Progenitor cell of endocrine pancreas (in vitro differentiated cells): ENCODE data around the gene NR2F1-AS1. TPM values are rescaled to one million over a fixed set of nuclear protein-coding genes. Genes with fewer than 3 reads are reported as not detected.

ENCODE experiments used
- DNase-seq: peaks from one replicate; pipeline ENCODE4 v3.0.0; 2021; ENCODE audit warnings: low spot score; ENCODE audit not compliant: unreplicated experiment
- H3K27ac Mint-ChIP-seq: 2 replicates; pipeline ENCODE4 v1.8.0; 2021; ENCODE audit warnings: mild to moderate bottlenecking, moderate library complexity, mixed read lengths
- H3K27me3 Mint-ChIP-seq: 2 replicates; pipeline ENCODE4 v1.8.0; 2021; ENCODE audit warnings: mixed read lengths
- H3K36me3 Mint-ChIP-seq: 2 replicates; pipeline ENCODE4 v1.8.0; 2022; ENCODE audit warnings: mixed read lengths; ENCODE audit not compliant: insufficient read depth
- H3K4me1 Mint-ChIP-seq: 2 replicates; pipeline ENCODE4 v1.8.0; 2021; ENCODE audit warnings: low read depth, mixed read lengths
- H3K4me3 Mint-ChIP-seq: 2 replicates; pipeline ENCODE4 v1.8.0; 2021; ENCODE audit warnings: low read depth, mild to moderate bottlenecking, moderate library complexity, mixed read lengths
- H3K9me3 Mint-ChIP-seq: 2 replicates; pipeline ENCODE4 v1.8.0; 2021; ENCODE audit warnings: low read depth, mixed read lengths
- CTCF ChIP-seq: fragments of 200-600 bp; sonication (generic); IDR thresholded peaks from one replicate; pipeline ENCODE4 v1.5.0; 2021; ENCODE audit warnings: antibody characterized with exemption, mild to moderate bottlenecking; ENCODE audit not compliant: unreplicated experiment
- total RNA-seq: library from RNA; stranded (reverse); gene quantifications from 2 replicates; pipeline ENCODE4 v1.2.1, GENCODE V29; 2021

Gene NR2F1-AS1
- total RNA-seq, 1 donor from 2014 or later: 6.3 TPM

- H3K4me3 Mint-ChIP-seq: peak overlapping the region; percentile 50
Observed at GRCh38 chr5:93577854-93578812, 2.9 kb downstream of the NR2F1-AS1 start.

GRCh38 chr5:93576994-93577853 is 3.8 kb downstream of the NR2F1-AS1 start:
- TF ChIP-seq CTCF: no peak
- Mint-ChIP-seq H3K27ac (no peak overlapping the region), H3K9me3 (no peaks in the 10 kb centered on the region), H3K36me3 (no peaks in the 10 kb centered on the region), H3K4me1 (peaks cover 23% of the 10 kb centered on the region), H3K27me3 (peaks cover 74% of the 10 kb centered on the region), H3K4me3 (no peak overlapping the region)
- DNase-seq: no peak

More at GRCh38 chr5:93577854-93578812, 2.9 kb downstream of the NR2F1-AS1 start:
- H3K4me1 Mint-ChIP-seq: peaks cover 15% of the 10 kb centered on the region
- H3K27ac Mint-ChIP-seq: no peak overlapping the region
- no peak for TF ChIP-seq CTCF
- H3K9me3 Mint-ChIP-seq: no peaks in the 10 kb centered on the region
- peaks cover 65% of the 10 kb centered on the region for H3K27me3 Mint-ChIP-seq
- H3K36me3 Mint-ChIP-seq: no peaks in the 10 kb centered on the region
- no peak for DNase-seq

GRCh38 chr5:93575461-93576414 is 5.3 kb downstream of the NR2F1-AS1 start:
- H3K4me1 Mint-ChIP-seq: peaks cover 29% of the 10 kb centered on the region
- H3K27me3 Mint-ChIP-seq: peaks cover 86% of the 10 kb centered on the region
- TF ChIP-seq CTCF: no peak
- no peaks in the 10 kb centered on the region for H3K9me3 Mint-ChIP-seq
- no peak overlapping the region for H3K27ac Mint-ChIP-seq
- no peaks in the 10 kb centered on the region for H3K36me3 Mint-ChIP-seq
- H3K4me3 Mint-ChIP-seq: no peak overlapping the region
- no peak for DNase-seq

- peaks cover 26% of the 10 kb centered on the region for H3K4me1 Mint-ChIP-seq
- DNase-seq: no peak
Observed at GRCh38 chr5:93574491-93575305, 6.3 kb downstream of the NR2F1-AS1 start.

More at GRCh38 chr5:93574491-93575305, 6.3 kb downstream of the NR2F1-AS1 start:
- no peak for TF ChIP-seq CTCF
- Mint-ChIP-seq H3K27ac (no peak overlapping the region), H3K9me3 (no peaks in the 10 kb centered on the region), H3K4me3 (no peak overlapping the region), H3K27me3 (peaks cover 86% of the 10 kb centered on the region), H3K36me3 (no peaks in the 10 kb centered on the region)
